HepG2 (cell line): ENCODE results near the gene LSM12.

Experiments used
- EP300 ChIP-seq, 3 experiments: sonication (generic) in 1 of 3; formaldehyde crosslinking in 1 of 3; IDR thresholded peaks; 2 replicates each; pipeline versions ENCODE4 v1.5.1 to v1.6.1; 2011 to 2020; ENCODE audit warnings: low read depth in 2 of 3, low read length in 2 of 3, borderline replicate concordance in 1 of 3, improper control_type of control experiment in 1 of 3, mild to moderate bottlenecking in 1 of 3, missing genetic modification reagents in 1 of 3, moderate library complexity in 1 of 3
- HDAC1 ChIP-seq: sonication (generic); formaldehyde crosslinking; IDR thresholded peaks from 2 replicates; pipeline ENCODE4 v1.5.1; 2020; ENCODE audit warnings: mild to moderate bottlenecking, missing genetic modification reagents
- KLF9 ChIP-seq: IDR thresholded peaks from 2 replicates; pipeline ENCODE4 v1.6.1; 2016; ENCODE audit warnings: low read depth
- MXI1 ChIP-seq: IDR thresholded peaks from 3 replicates; pipeline ENCODE4 v1.6.1; 2012; ENCODE audit warnings: low read depth, low read length, inconsistent platforms, borderline replicate concordance
- NFE2L2 ChIP-seq: fragments of 150-350 bp; IDR thresholded peaks from 2 replicates; pipeline ENCODE4 v1.6.1; 2014; ENCODE audit warnings: low read length
- PCBP2 ChIP-seq: fragments of 200-400 bp; formaldehyde crosslinking; optimal IDR thresholded peaks from 2 replicates; pipeline ENCODE3; 2018; ENCODE audit warnings: low read length, low read depth; ENCODE audit not compliant: poor library complexity, severe bottlenecking
- SMAD3 ChIP-seq: sonication (generic); formaldehyde crosslinking; IDR thresholded peaks from 2 replicates; pipeline ENCODE4 v1.4.0; 2020; ENCODE audit warnings: missing genetic modification reagents
- ZNF121 ChIP-seq: sonication (generic); formaldehyde crosslinking; IDR thresholded peaks from 2 replicates; pipeline ENCODE4 v1.5.0; 2020; ENCODE audit warnings: mild to moderate bottlenecking, missing genetic modification reagents
- ZNF678 ChIP-seq: sonication (generic); formaldehyde crosslinking; IDR thresholded peaks from 2 replicates; pipeline ENCODE4 v1.4.0; 2020; ENCODE audit warnings: mild to moderate bottlenecking, missing genetic modification reagents
- TF ChIP-seq, protein P1 (sequence below): sonication (generic); formaldehyde crosslinking; IDR thresholded peaks from 2 replicates; pipeline ENCODE4 v1.4.0; 2020; ENCODE audit warnings: missing genetic modification reagents
- TF ChIP-seq, protein P2 (sequence below): sonication (generic); formaldehyde crosslinking; conservative IDR thresholded peaks from 2 replicates; pipeline ENCODE4 v1.4.0; 2020; ENCODE audit warnings: mild to moderate bottlenecking, missing genetic modification reagents, moderate library complexity
- TF ChIP-seq, protein P3 (sequence below): sonication (generic); formaldehyde crosslinking; IDR thresholded peaks from 2 replicates; pipeline ENCODE4 v1.5.0; 2020; ENCODE audit warnings: mild to moderate bottlenecking, missing genetic modification reagents, moderate library complexity

DNA sequence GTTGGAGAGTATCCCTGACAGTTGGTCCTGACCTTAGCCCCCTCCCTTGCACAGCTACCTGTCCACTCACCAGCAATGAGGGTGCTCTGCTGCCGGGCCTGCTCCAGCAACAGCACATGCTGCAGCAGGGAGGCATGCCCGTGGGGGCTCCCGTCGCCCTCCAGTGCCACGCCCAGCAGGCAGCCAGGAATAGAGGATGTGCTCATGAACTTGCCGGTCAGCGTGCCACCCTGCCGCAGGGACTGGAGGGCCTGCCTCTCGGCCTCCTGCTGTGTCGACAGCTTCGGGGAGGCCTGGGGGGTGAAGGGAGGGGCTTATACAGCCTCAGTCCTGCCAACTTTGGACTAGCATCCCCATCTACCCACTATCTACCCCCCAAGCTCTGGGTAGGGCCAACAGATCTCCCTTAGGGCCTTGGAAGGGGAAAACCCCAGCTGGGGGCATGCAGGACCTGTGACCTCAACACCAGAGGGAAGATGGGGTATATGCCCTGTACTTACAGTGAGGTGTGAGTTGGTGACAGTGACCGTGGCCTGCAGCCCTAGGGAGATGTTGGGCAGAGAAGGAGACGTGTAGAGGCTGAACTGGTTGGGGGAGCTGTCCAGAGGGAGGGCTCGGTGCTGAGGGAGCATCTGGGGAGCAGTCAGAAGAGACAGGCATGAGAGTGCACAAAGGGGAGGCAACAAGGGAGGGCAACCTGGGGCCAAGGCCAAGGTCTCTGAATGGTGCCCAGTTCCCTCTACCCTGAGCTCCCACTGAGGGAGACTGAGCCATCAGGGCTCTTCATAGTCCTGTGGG is 24.9 kb upstream of the LSM12 start:
- TF ChIP-seq, protein P1, sequence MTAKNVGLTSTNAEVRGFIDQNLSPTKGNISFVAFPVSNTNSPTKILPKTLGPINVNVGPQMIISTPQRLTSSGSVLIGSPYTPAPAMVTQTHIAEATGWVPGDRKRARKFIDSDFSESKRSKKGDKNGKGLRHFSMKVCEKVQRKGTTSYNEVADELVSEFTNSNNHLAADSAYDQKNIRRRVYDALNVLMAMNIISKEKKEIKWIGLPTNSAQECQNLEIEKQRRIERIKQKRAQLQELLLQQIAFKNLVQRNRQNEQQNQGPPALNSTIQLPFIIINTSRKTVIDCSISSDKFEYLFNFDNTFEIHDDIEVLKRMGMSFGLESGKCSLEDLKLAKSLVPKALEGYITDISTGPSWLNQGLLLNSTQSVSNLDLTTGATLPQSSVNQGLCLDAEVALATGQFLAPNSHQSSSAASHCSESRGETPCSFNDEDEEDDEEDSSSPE (CRISPR knock-in tag), result no peak
- no peak for TF ChIP-seq KLF9 (CRISPR knock-in tag)
- TF ChIP-seq, protein P2, sequence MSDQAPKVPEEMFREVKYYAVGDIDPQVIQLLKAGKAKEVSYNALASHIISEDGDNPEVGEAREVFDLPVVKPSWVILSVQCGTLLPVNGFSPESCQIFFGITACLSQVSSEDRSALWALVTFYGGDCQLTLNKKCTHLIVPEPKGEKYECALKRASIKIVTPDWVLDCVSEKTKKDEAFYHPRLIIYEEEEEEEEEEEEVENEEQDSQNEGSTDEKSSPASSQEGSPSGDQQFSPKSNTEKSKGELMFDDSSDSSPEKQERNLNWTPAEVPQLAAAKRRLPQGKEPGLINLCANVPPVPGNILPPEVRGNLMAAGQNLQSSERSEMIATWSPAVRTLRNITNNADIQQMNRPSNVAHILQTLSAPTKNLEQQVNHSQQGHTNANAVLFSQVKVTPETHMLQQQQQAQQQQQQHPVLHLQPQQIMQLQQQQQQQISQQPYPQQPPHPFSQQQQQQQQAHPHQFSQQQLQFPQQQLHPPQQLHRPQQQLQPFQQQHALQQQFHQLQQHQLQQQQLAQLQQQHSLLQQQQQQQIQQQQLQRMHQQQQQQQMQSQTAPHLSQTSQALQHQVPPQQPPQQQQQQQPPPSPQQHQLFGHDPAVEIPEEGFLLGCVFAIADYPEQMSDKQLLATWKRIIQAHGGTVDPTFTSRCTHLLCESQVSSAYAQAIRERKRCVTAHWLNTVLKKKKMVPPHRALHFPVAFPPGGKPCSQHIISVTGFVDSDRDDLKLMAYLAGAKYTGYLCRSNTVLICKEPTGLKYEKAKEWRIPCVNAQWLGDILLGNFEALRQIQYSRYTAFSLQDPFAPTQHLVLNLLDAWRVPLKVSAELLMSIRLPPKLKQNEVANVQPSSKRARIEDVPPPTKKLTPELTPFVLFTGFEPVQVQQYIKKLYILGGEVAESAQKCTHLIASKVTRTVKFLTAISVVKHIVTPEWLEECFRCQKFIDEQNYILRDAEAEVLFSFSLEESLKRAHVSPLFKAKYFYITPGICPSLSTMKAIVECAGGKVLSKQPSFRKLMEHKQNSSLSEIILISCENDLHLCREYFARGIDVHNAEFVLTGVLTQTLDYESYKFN (CRISPR knock-in tag), result no peak
- no peak for TF ChIP-seq EP300 (IDR thresholded peaks at IDR 0.05; ENCODE audit: low read depth in 2 of 2, low read length in 2 of 2)
- no peak for TF ChIP-seq EP300 (CRISPR knock-in tag; IDR thresholded peaks at IDR 0.05; ENCODE audit: borderline replicate concordance)
- TF ChIP-seq MXI1, result no peak
- no peak for TF ChIP-seq HDAC1 (CRISPR knock-in tag)
- TF ChIP-seq ZNF678 (CRISPR knock-in tag), result no peak
- TF ChIP-seq, protein P3, sequence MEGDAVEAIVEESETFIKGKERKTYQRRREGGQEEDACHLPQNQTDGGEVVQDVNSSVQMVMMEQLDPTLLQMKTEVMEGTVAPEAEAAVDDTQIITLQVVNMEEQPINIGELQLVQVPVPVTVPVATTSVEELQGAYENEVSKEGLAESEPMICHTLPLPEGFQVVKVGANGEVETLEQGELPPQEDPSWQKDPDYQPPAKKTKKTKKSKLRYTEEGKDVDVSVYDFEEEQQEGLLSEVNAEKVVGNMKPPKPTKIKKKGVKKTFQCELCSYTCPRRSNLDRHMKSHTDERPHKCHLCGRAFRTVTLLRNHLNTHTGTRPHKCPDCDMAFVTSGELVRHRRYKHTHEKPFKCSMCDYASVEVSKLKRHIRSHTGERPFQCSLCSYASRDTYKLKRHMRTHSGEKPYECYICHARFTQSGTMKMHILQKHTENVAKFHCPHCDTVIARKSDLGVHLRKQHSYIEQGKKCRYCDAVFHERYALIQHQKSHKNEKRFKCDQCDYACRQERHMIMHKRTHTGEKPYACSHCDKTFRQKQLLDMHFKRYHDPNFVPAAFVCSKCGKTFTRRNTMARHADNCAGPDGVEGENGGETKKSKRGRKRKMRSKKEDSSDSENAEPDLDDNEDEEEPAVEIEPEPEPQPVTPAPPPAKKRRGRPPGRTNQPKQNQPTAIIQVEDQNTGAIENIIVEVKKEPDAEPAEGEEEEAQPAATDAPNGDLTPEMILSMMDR (CRISPR knock-in tag), result no peak
- no peak for TF ChIP-seq ZNF121
- no peak for TF ChIP-seq NFE2L2
- TF ChIP-seq PCBP2, result no peak
- no peak for TF ChIP-seq SMAD3 (CRISPR knock-in tag)
